Large intestine (tissue), 3 donors: ENCODE measurements around the gene INPP5A. TPM values are rescaled to one million over a fixed set of nuclear protein-coding genes. Genes with fewer than 3 reads are reported as not detected.

ENCODE experiments used
- DNase-seq, 2 donors: peaks; one replicate each; pipeline versions ENCODE4 v3.0.0 to v3.0.0-alpha.2; 2013
- H3K27ac ChIP-seq: one replicate; pipeline ENCODE4 v1.5.1; 2013; ENCODE audit warnings: low read length
- H3K27me3 ChIP-seq: 2 replicates; pipeline ENCODE4 v1.6.1; 2013; ENCODE audit warnings: low read length; ENCODE audit not compliant: control insufficient read depth, insufficient read depth
- H3K36me3 ChIP-seq: 2 replicates; pipeline ENCODE4 v1.6.1; 2013; ENCODE audit warnings: low read length; ENCODE audit not compliant: control insufficient read depth, insufficient read depth
- H3K4me1 ChIP-seq: one replicate; pipeline ENCODE4 v1.6.1; 2013; ENCODE audit warnings: low read length; ENCODE audit not compliant: control insufficient read depth, insufficient read depth
- H3K4me3 ChIP-seq: one replicate; pipeline ENCODE4 v1.5.1; 2013; ENCODE audit warnings: low read length
- H3K9me3 ChIP-seq: one replicate; pipeline ENCODE4 v1.6.1; 2013; ENCODE audit warnings: mild to moderate bottlenecking, low read depth, low read length, moderate library complexity; ENCODE audit not compliant: control insufficient read depth
- WGBS: methylation state at CpG from one replicate; pipeline ENCODE4 v1.1.5; 2013; ENCODE audit warnings: low lambda C conversion rate; ENCODE audit not compliant: insufficient coverage; 5-methylcytosine and 5-hydroxymethylcytosine counted together
- polyA plus RNA-seq: library from polyadenylated mRNA; unstranded; fragments of 120-200 nt; gene quantifications from one replicate; pipeline ENCODE4 v1.2.1, GENCODE V29; 2013

The INPP5A gene
- polyA plus RNA-seq, 1 donor = 25.3 TPM

GRCh38 chr10:132690821-132691610 lies 153.4 kb downstream of the INPP5A start:
- Histone ChIP-seq H3K4me3 (no peak overlapping the region), H3K27ac (no peak overlapping the region), H3K4me1 (no peaks in the 10 kb centered on the region), H3K36me3 (peaks cover 13% of the 10 kb centered on the region), H3K9me3 (peaks cover 20% of the 10 kb centered on the region), H3K27me3 (no peaks in the 10 kb centered on the region)
- 96% methylated on average over 12 of the region's 56 CpGs for whole genome bisulfite sequencing
- DNase-seq = no peak

- DNase-seq = no peak
- WGBS = no CpG with 5 or more reads among the region's 48 CpGs
- no peaks in the 10 kb centered on the region for H3K27me3 ChIP-seq
- no peak overlapping the region for H3K4me3 ChIP-seq
- no peak overlapping the region for H3K27ac ChIP-seq
- H3K36me3 ChIP-seq = peaks cover 16% of the 10 kb centered on the region
- H3K9me3 ChIP-seq = peaks cover 20% of the 10 kb centered on the region
- H3K4me1 ChIP-seq = no peaks in the 10 kb centered on the region
Measured at GRCh38 chr10:132691711-132692153, 154.1 kb downstream of the INPP5A start.

- H3K27me3 ChIP-seq = no peaks in the 10 kb centered on the region
- no peak for DNase-seq
- no peak overlapping the region for H3K27ac ChIP-seq
- H3K4me1 ChIP-seq = no peaks in the 10 kb centered on the region
- 86% methylated on average over 1 of the region's 2 CpGs for WGBS
- H3K4me3 ChIP-seq = no peak overlapping the region
- H3K9me3 ChIP-seq = peaks cover 20% of the 10 kb centered on the region
- peaks cover 18% of the 10 kb centered on the region for H3K36me3 ChIP-seq
Measured at GRCh38 chr10:132692311-132692710, 154.7 kb downstream of the INPP5A start.

GRCh38 chr10:132693676-132694075 lies 156.1 kb downstream of the INPP5A start:
- H3K27ac ChIP-seq = no peak overlapping the region
- peaks cover 20% of the 10 kb centered on the region for H3K9me3 ChIP-seq
- H3K4me1 ChIP-seq = no peaks in the 10 kb centered on the region
- H3K36me3 ChIP-seq = peaks cover 22% of the 10 kb centered on the region
- H3K27me3 ChIP-seq = no peaks in the 10 kb centered on the region
- DNase-seq = no peak
- no peak overlapping the region for H3K4me3 ChIP-seq

GRCh38 chr10:132696204-132696603 lies 158.6 kb downstream of the INPP5A start:
- no peaks in the 10 kb centered on the region for H3K27me3 ChIP-seq
- H3K36me3 ChIP-seq = peaks cover 15% of the 10 kb centered on the region
- WGBS = no CpG with 5 or more reads among the region's 2 CpGs
- no peak overlapping the region for H3K27ac ChIP-seq
- peaks cover 8% of the 10 kb centered on the region for H3K9me3 ChIP-seq
- H3K4me3 ChIP-seq = no peak overlapping the region
- H3K4me1 ChIP-seq = no peaks in the 10 kb centered on the region
- no peak for DNase-seq

- H3K4me3 ChIP-seq = no peak overlapping the region
- WGBS = 100% methylated on average over 2 of the region's 13 CpGs
- no peak overlapping the region for H3K27ac ChIP-seq
- no peaks in the 10 kb centered on the region for H3K4me1 ChIP-seq
- H3K27me3 ChIP-seq = no peaks in the 10 kb centered on the region
- H3K9me3 ChIP-seq = peaks cover under 1% of the 10 kb centered on the region
- peaks cover 11% of the 10 kb centered on the region for H3K36me3 ChIP-seq
- DNase-seq = no peak
Measured at GRCh38 chr10:132696728-132697577, 159.4 kb downstream of the INPP5A start.

GRCh38 chr10:132697578-132698200 lies 160.1 kb downstream of the INPP5A start:
- H3K9me3 ChIP-seq = no peaks in the 10 kb centered on the region
- no peak overlapping the region for H3K27ac ChIP-seq
- no peaks in the 10 kb centered on the region for H3K4me1 ChIP-seq
- no peaks in the 10 kb centered on the region for H3K27me3 ChIP-seq
- whole genome bisulfite sequencing = 92% methylated on average over 4 of the region's 21 CpGs
- no peak overlapping the region for H3K4me3 ChIP-seq
- H3K36me3 ChIP-seq = peaks cover 11% of the 10 kb centered on the region
- no peak for DNase-seq

GRCh38 chr10:132698211-132698751 lies 160.7 kb downstream of the INPP5A start:
- Histone ChIP-seq H3K36me3 (peaks cover 11% of the 10 kb centered on the region), H3K4me3 (no peak overlapping the region), H3K27me3 (no peaks in the 10 kb centered on the region), H3K4me1 (no peaks in the 10 kb centered on the region), H3K9me3 (no peaks in the 10 kb centered on the region), H3K27ac (no peak overlapping the region)
- no CpG with 5 or more reads among the region's 24 CpGs for WGBS
- no peak for DNase-seq

- Histone ChIP-seq H3K27ac (no peak overlapping the region), H3K36me3 (peaks cover 11% of the 10 kb centered on the region), H3K4me1 (no peaks in the 10 kb centered on the region), H3K4me3 (no peak overlapping the region), H3K9me3 (no peaks in the 10 kb centered on the region), H3K27me3 (no peaks in the 10 kb centered on the region)
- DNase-seq = no peak
- WGBS = no CpG with 5 or more reads among the region's 28 CpGs
Measured at GRCh38 chr10:132698761-132699391, 161.3 kb downstream of the INPP5A start.
